Stimulated activated CD8-positive, alpha-beta memory T cell treated with anti-CD3 and anti-CD28 coated beads, Interleukin-4, amount 100 ng/mL, for 4 hours (primary cell): ENCODE data around the gene PFKM.

Experiments
- DNase-seq, 2 donors: peaks; one replicate each; pipeline ENCODE4 v3.0.0-alpha.2; 2020; ENCODE audit warnings: low read depth in 2 of 2, low spot score in 1 of 2

Gene PFKM

DNA sequence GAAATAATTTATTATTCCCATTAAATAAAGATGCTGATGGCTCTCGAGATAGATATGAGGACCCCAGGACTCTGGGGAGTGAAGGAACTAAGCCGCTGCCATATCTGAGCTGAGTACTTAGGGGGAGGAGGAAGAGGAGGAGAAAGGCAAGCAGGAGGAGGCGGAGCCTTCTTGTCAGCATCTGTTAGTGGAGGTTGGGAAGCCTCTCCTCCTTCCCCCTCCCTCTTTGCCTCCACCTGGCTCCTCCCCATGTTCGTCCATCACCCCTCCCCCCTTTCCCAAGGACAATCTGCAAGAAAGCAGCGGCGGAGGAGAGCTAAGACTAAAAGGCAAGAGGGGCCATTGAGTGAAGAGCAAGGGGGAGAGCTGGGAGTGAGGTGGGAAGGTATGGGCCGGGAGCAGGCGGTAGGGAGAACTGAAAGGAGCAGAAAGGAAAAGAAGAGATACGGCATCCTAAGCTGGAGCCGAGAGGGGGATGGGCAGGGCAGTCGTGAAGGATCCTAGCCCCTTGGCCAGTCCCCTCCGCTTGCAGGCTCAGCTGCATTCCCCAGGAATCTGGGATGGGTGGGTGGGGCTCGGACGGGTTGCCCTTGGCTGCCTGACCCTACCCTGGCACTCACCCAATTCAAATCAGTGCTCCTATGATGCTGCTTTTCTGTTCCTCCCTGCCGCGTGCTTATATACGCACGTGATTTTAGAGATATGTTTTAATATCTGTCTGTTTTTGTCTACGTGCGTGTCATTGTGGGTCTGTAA, at the start of gene PFKM:
Gene PFKM (plus strand): TSS at position 287 of the 756 bp plus-strand sequence. CDS start 3,411 bp downstream, outside the sequence.
- peak; percentile 17 to 20 for DNase-seq

DNA sequence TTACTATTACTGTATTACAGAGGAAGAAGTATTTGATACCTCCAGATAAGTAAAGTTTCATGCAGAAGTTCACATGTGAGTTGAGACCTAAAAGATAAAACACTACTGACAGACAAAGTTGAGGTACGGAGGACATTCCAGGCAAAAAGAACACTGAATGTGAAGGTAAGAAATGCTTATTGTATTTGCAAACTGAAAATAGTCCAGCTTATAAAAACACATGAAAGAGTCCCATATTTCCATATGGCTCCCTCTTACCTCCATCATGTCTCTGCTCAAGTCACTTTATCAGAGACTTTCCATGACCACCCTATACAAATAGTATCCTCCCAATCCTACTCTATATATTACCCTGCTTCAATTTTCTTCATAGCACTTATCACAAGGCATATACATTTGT, 49.1 kb upstream of the PFKM start:
- no peak for DNase-seq

DNA sequence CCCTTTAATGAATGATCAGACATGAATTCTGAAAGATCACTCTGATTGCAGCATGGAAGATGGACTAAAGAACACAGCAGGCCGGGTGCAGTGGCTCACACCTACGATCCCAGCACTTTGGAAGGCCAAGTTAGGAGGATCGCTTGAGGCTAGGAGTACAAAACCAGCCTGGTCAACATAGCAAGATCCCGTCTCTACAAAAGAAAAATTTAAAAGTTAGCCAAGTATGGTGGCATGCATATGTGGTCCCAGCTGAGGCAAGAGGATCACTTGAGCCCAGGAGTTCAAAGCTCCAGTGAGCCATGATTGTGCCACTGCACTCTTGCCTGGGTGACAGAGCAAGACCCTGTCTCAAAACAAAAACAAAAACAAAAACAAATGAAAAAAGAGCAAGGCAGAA, 48.4 kb upstream of the PFKM start:
- DNase-seq: no peak

DNA sequence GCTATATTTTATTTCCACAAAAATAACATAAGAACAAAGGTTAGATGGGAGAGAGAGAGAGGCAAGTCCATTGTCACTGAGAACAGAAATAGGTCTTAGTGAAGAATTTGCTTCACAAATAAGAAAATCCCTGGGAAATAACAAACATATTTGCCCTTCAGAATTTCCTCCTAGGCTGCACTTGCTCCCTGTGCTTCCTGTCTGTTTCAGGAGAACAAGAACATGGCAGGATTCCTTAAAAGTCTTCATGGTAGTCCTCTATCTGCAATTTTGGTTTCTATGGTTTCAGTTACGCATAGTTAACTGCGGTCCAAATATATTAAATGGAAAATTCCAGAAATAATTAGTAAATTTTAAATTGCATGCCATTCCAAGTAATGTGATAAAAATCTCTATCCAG, 47.4 kb upstream of the PFKM start:
- DNase-seq: no peak

DNA sequence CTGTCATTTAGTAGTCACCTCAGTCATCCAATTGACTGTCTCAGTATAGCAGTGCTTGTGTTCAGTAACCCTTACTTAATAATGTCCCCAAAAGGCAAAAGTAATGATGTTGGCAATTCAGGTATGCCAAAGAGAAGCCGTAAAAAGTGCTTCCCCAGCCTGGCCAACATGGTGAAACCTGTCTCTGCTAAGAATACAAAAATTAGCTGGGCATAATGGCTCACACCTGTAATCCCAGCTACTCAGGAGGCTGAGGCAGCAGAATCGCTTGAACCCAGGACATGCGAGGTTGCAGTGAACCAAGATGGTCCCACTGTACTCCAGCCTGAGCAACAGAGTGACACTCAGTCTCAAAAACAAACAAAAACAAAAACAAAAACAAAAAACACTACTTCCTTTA, 46.9 kb upstream of the PFKM start:
- DNase-seq: no peak

DNA sequence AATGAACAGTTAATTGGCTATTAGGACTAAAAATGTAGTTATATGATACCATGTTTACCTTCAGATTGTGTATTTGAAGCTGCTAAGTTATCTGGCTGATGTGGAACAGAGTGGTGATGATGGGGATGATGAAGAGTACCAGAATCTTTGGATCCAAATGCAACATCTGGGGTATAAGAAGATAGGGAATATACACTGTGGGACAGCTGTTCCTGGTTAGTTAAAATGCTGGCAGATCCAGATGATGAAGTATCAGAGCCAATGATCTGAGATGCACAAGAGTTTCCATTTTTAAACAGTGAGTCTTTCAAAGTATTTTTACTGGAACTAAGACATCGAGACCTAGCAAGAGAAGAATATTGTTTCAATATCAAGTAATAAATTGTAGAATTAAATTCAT, 44.9 kb upstream of the PFKM start:
- DNase-seq: no peak

DNA sequence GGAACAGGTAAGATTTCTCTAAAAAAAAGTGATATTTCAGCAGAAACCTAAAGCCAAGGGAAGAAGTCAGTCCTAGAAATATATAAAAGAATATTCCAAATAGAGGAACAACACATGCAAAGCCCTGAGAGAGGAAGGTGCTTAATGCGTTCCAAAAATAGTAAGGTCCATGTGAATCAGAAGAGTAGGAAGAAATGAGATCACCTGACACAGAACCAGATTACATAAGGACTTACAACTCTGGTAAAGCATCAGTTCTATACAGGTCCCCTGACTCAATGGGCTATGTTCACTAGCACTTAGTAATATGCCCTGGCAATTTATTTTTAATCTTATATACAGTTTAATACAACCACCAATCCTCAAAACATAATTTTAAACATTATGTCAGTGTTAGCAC, 43.3 kb upstream of the PFKM start:
- DNase-seq: no peak

DNA sequence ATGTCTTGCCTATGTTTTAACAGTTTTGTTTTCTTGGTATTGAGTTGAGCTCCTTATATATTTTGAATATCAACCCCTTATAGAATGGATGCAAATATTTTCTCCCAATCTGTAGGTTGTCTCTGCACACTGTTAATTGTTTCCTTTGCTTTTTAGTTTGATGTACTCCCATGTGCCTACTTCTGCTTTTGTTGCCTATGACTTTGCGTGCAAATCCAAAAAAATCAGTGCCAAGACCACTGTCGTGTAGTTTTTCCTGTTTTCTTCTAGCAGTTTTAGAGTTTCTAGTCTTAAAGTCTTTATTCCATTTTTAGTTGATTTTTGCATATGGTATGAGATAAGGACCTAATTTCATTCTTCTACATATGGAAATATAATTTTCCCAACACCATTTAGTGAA, 42.1 kb upstream of the PFKM start:
- no peak for DNase-seq

DNA sequence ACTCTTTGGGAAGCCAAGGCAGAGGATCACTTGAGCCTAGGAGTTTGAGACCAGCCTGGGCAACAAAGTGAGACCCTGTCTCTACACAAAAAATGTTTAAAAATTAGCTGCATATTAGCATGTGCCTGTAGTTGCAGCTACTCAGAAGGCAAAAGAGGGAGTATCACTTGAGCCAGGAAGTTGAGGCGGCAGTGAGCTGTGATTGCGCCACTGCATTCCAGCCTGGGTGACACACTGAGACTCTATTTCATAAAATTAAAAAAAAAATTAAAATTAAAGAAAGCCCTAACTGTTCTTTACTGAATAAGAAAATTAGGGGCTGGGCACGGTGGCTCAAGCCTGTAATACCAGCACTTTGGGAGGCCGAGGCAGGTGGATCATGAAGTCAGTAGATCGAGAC, 40.3 kb upstream of the PFKM start:
- DNase-seq: no peak

DNA sequence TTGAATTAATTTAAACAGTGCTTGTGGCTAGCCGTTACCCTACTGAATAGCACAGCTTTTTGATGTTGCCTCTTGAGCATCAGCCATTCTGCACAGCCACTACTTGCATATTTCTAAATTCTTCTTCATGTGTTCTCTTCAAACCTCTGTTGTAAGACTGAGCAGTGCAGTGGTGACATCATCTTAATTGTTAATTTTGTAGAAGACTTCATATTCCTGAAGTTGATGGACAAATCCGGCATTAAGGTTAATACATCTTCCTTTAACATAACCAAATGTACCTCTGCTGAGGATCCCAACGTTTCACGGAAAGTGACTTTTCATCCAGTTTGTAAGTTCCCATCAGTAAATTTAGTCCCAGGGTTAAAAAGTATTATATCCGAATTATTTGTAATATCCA, 38.9 kb upstream of the PFKM start:
- DNase-seq: no peak

DNA sequence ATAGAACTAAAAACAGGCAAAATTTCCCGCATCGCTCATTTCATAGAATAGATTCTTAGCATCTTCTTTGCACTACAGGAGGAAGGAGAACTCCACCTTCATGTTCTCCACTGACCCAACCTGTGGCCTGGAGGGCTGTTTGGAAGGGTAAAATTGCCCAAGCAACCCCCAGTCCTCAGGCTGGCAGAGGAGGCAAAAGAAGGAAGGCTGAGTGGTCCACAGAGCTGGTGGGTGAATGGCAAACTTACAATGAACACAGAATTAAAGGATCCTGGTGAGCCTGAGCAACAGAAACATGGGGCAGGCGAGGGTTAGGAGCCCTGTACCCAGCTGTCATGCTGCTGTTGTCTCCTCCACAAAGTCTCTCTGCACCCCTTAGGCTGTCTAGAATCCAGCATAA, 38.3 kb upstream of the PFKM start:
- no peak for DNase-seq

DNA sequence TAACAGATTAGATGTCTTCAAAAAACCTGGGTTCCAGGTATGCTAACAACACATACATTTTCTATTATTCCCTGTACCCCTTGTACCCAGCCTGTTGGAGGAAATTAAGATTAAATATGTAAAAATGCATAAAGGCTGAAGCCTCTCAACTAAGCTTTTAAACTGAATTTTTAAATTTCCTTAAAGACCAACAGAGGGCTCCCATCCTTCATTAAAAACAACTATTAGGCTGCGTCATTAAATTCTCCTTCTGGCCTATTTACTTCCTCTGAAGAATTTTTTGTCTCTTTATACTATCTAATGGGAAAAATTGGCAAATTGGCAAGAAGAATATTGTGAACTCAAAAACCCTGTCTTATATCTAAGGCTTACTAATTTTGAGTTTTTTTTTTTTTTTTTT, 35.1 kb upstream of the PFKM start:
- no peak for DNase-seq

DNA sequence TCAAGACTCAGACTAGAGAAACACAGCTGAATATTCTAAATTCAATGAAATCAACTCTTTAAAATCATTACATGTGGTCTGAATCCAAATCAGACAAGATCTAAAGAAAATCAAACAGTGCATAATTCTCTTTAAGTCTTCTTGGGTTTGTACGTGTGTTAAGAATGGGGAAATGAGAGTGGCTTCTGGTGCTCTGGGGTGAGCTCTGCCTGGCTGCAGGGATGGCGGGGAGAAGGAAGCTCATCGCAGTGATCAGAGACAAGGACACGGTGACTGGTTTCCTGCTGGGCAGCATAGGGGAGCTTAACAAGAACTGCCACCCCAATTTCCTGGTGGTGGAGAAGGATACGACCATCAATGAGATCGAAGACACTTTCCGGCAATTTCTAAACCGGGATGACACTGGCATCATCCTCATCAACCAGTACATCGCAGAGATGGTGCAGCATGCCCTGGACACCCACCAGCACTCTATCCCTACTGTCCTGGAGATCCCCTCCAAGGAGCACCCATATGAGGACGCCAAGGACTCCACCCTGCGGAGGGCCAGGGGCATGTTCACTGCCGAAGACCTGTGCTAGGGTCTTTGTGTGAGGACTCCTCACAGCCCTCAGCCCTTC, 34.2 kb upstream of the PFKM start:
- no peak for DNase-seq

DNA sequence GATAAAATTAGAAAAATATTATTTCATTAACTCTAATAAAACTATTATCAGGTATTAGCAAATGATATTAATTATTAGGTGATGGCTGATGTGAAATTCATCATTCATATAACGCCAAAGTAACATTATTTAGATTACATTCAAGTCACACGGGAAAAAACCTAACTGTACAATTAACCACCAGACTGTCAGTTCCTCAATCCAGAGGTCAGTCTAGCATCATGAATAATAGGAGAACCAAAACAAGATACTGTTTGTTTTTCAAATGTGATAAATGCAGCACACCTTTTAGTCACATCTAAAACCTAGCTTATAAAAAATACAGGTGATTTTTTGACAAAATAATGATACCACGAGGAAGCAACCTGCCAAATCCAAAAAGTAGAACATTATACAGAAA, 32.8 kb upstream of the PFKM start:
- DNase-seq: no peak

DNA sequence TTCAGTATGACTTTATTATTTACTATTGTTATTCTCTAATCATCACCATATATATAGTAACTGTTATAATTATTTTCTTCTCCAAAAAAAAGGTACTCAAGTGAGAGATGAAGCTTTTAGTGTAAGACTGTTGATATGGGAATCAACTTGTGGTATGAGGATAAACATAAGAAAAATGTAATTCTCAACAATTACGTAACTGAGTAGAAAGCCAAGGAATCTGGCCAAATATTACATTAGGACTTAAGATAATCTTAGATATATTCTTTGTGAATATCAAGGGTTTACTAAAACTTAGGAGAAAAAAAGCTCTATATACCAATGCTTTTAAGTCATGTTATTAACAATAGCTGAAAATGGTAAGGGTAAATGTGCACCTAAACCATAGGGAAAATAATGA, 26.6 kb upstream of the PFKM start:
- no peak for DNase-seq

DNA sequence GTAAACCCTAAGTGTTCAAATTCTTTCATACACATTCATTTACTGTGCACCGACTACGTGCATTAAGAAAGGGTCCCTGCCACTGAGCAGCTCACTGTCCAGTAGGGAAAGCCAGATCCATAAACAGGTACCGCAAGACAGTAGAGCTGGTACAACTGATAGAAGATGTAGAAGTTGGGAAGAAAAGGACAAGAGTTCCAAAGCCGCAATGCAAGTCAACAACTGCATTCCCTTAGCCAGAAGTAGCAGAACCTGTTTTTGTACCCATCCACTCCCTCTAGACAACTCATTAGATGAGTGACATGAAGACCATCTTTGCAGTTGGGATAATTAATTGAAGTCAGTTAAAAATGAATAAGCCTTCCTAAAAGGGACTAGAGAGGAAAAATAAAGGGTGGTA, 14.6 kb upstream of the PFKM start:
- DNase-seq: no peak

DNA sequence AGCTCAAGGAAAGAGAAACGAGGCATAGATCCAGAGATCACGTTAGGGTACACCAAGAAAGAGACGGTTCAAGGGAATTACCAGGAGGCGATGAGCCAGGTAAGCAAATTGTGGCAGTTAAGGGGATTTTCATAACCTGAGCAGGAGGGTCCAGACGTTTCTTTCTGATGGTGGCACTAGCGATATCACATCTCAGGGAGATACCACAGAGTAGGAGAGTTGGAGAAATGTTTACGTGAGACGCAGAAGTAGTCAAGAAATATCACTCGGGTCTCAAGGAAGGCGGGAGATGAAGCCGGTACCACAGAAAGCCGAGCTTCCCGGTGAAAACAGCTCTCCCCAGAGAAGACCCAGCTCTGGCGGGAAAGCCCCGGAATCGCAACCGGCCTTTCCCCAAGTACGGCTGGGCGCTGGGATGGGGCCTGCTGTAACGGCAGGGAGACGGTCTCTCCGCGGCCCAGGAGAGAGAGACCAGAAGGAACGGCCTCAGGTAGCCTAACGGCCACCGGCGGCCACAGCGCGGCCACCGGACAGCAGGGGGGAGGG, 13.8 kb upstream of the PFKM start:
- DNase-seq: peak in 1 of 2 donors; percentile 17

DNA sequence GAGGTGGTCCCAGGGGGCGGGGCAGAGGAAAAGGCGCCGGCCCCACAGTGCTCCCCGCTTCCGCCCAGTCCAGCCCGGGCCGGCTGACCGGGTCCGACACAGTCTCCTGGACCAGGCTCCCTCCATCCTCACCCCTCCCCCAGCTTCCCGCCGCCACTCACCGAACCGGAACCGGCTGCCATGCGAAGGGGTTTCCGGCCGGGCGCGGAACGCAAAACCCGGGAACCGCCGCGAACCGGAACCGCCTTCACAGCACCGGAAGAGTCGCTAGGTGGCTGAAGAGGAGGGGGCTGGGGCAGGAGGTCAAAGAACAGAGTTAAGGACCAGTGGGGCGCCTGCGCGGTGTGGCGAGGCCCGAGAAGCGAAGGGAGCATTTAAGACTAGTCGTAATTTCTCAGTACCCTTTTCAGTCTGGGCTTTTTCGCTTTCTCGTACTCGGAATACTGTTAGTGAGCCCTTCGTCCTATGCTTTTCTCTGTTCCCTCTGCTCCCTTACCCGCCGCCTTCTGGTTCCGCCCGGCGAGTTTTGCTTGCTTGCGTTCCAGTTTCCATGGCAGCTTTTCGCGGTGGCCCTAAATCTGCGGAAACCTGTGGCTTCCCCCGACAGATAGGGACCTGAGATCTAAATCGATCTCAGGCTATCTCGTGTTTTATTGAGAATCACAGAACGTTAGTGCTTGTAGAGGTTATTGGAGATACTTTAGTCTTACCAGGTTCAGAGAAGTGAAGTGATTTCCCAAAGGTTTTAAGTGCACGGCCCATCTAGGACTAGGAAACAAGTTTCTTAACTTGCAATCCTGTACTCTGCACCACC, 13.1 kb upstream of the PFKM start, which contains the start of gene SENP1:
Gene SENP1 (minus strand): TSS at position 213 of the 814 bp plus-strand sequence. CDS start 4,607 bp downstream, outside the sequence.
- DNase-seq: peak; percentile 76 to 78

DNA sequence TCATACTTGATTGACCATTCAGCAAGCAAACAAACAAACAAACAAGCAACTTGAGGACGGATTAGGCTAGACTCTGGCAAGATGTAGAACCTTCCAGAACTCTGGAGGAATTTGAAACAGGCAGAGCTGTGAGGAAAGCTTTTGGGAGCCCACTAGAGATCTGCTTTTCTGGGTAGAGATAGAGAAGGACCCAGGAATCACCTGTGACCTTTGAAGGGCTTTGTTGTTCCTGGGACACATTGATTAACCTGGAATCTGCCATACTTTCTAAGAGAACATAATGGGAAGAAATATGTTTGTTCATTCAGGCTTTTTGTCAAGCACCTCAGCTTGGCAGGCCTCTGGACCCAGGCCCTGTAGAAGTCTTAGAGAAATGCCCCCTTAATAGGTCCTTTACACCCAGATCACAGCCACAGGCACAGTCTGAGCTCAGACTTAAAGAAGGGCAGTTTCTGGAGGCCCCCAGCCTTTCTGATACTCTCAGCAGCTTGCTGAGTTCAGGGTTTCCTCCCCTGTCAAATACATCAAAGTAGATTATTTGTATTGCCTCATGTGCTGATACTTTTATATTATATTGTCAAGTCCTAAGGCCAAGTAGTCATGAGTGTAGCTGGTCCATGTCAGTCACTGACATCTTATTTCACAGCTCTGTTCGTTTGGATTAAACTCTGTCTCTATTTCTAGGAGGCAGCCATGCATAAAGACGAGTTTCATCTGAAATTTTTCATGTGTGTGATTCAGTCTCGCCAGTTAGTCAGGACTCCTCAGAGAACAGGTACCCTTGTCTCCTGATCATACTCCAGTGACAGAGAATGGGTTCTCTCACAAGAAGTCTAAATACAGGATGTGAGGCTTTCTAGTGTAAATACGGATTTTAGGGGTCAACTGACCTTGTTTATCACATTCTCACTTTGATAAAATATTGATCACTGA, 12.2 kb upstream of the PFKM start:
- DNase-seq: no peak

DNA sequence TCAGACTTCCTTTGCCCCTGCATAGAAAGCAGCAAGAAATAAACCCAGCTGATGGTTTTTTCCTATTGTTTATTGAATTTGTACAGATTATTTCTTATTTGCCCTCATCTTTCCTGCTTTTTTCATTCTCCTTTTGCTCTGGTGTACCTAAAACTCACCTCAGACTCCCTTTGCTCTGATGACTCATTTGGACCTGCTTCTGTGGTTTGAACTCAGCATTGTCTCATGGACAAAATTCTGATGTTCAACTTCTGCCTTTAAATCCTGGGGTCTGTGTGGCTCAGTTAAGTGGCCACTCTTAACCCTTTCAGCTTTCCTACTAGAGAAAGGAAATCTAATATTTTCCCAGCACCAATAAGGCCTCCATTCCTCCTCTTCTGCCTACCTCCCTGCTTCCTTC, 9.7 kb upstream of the PFKM start:
- no peak for DNase-seq
